Liver (tissue), 3 donors: Measurements from ENCODE around the gene CENPC.

Experiments used
- FOXA1 ChIP-seq: IDR thresholded peaks from 2 replicates; pipeline ENCODE4 v1.6.1; 2016; ENCODE audit warnings: antibody characterized with exemption
- HNF4G ChIP-seq: IDR thresholded peaks from 2 replicates; pipeline ENCODE4 v1.6.1; 2016; ENCODE audit warnings: antibody characterized with exemption
- JUND ChIP-seq, 2 donors: IDR thresholded peaks; 2 replicates each; pipeline ENCODE4 v1.6.1; 2016; ENCODE audit warnings: antibody characterized with exemption in 2 of 2
- RAD21 ChIP-seq, 2 donors: IDR thresholded peaks; 2 replicates each; pipeline ENCODE4 v1.6.1; 2016; ENCODE audit warnings: antibody characterized with exemption in 2 of 2, mild to moderate bottlenecking in 2 of 2
- RXRA ChIP-seq, 2 donors: IDR thresholded peaks; 2 replicates each; pipeline ENCODE4 v1.6.1; 2017 to 2018; ENCODE audit warnings: antibody characterized with exemption in 2 of 2, mild to moderate bottlenecking in 1 of 2
- SP1 ChIP-seq: IDR thresholded peaks from 2 replicates; pipeline ENCODE4 v1.6.1; 2018; ENCODE audit warnings: antibody characterized with exemption, mild to moderate bottlenecking
- YY1 ChIP-seq: IDR thresholded peaks from 2 replicates; pipeline ENCODE4 v1.6.1; 2016; ENCODE audit warnings: antibody characterized with exemption, mild to moderate bottlenecking
- TF ChIP-seq, protein P1 (sequence below): fragments of 150-350 bp; IDR thresholded peaks from 2 replicates; pipeline ENCODE4 v1.5.1; 2017; ENCODE audit warnings: improper control_type of control experiment, low read depth, low read length; ENCODE audit not compliant: missing input control
- TF ChIP-seq, protein P2 (sequence below): IDR thresholded peaks from 2 replicates; pipeline ENCODE4 v1.6.1; 2016; ENCODE audit warnings: antibody characterized with exemption
- TF ChIP-seq, protein P3 (sequence below): IDR thresholded peaks from 2 replicates; pipeline ENCODE4 v1.6.1; 2016; ENCODE audit warnings: antibody characterized with exemption, mild to moderate bottlenecking
- TF ChIP-seq, protein P4 (sequence below): IDR thresholded peaks from 2 replicates; pipeline ENCODE4 v1.6.1; 2016; ENCODE audit warnings: antibody characterized with exemption
- donor health status: healthy.
- donor health status: healthy.

DNA sequence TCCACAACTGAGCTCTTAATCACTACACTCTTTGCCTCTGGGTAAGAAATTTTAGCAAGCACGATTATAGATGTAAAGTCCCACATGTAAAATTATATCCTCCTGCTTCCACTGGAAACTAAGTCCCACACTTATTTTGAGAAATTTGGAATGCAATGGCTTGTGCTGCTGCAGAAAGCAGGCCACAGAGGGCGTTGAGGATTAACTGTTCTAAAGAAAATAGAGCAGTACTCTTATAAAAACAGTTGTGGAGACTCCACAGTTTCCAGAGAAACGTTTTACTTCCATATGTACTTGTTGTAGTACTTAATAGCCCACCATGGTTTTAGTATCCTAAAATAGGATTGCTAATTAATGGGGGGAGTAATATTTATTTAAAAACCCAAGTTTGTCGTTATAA is 1.7 kb upstream of the CENPC start:
- TF ChIP-seq, protein P1, sequence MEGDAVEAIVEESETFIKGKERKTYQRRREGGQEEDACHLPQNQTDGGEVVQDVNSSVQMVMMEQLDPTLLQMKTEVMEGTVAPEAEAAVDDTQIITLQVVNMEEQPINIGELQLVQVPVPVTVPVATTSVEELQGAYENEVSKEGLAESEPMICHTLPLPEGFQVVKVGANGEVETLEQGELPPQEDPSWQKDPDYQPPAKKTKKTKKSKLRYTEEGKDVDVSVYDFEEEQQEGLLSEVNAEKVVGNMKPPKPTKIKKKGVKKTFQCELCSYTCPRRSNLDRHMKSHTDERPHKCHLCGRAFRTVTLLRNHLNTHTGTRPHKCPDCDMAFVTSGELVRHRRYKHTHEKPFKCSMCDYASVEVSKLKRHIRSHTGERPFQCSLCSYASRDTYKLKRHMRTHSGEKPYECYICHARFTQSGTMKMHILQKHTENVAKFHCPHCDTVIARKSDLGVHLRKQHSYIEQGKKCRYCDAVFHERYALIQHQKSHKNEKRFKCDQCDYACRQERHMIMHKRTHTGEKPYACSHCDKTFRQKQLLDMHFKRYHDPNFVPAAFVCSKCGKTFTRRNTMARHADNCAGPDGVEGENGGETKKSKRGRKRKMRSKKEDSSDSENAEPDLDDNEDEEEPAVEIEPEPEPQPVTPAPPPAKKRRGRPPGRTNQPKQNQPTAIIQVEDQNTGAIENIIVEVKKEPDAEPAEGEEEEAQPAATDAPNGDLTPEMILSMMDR = no peak
- TF ChIP-seq, protein P2, sequence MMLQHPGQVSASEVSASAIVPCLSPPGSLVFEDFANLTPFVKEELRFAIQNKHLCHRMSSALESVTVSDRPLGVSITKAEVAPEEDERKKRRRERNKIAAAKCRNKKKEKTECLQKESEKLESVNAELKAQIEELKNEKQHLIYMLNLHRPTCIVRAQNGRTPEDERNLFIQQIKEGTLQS = no peak
- TF ChIP-seq SP1 (no peak), RAD21 (IDR thresholded peaks at IDR 0.05) (no peak), FOXA1 (no peak), JUND (IDR thresholded peaks at IDR 0.05) (no peak), RXRA (IDR thresholded peaks at IDR 0.05) (no peak), HNF4G (no peak), YY1 (no peak)
- TF ChIP-seq, protein P3, sequence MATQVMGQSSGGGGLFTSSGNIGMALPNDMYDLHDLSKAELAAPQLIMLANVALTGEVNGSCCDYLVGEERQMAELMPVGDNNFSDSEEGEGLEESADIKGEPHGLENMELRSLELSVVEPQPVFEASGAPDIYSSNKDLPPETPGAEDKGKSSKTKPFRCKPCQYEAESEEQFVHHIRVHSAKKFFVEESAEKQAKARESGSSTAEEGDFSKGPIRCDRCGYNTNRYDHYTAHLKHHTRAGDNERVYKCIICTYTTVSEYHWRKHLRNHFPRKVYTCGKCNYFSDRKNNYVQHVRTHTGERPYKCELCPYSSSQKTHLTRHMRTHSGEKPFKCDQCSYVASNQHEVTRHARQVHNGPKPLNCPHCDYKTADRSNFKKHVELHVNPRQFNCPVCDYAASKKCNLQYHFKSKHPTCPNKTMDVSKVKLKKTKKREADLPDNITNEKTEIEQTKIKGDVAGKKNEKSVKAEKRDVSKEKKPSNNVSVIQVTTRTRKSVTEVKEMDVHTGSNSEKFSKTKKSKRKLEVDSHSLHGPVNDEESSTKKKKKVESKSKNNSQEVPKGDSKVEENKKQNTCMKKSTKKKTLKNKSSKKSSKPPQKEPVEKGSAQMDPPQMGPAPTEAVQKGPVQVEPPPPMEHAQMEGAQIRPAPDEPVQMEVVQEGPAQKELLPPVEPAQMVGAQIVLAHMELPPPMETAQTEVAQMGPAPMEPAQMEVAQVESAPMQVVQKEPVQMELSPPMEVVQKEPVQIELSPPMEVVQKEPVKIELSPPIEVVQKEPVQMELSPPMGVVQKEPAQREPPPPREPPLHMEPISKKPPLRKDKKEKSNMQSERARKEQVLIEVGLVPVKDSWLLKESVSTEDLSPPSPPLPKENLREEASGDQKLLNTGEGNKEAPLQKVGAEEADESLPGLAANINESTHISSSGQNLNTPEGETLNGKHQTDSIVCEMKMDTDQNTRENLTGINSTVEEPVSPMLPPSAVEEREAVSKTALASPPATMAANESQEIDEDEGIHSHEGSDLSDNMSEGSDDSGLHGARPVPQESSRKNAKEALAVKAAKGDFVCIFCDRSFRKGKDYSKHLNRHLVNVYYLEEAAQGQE = no peak
- TF ChIP-seq, protein P4, sequence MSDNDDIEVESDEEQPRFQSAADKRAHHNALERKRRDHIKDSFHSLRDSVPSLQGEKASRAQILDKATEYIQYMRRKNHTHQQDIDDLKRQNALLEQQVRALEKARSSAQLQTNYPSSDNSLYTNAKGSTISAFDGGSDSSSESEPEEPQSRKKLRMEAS = no peak
